Epithelial cell of proximal tubule (primary cell): ENCODE measurements around the gene HERC2. TPM values are rescaled to one million over a fixed set of nuclear protein-coding genes. Genes with fewer than 3 reads are reported as not detected.
"Not testable (repeated sequence)": the region's sequence is repeated elsewhere in the genome, so short reads cannot be mapped to it uniquely, and the experiment has no call there.

Source experiments
- DNase-seq: peaks from one replicate; pipeline ENCODE4 v3.0.0-alpha.2; 2011; ENCODE audit warnings: low read depth
- H3K4me3 ChIP-seq: 2 replicates; pipeline ENCODE4 v1.5.1; 2011; ENCODE audit warnings: low read depth, mild to moderate bottlenecking, low read length
- total RNA-seq: library from RNA; depleted of rRNA; stranded (reverse); fragments of >200 nt; gene quantifications from 2 replicates; pipeline ENCODE4 v1.2.3, GENCODE V29; 2015

HERC2 gene, protein sequence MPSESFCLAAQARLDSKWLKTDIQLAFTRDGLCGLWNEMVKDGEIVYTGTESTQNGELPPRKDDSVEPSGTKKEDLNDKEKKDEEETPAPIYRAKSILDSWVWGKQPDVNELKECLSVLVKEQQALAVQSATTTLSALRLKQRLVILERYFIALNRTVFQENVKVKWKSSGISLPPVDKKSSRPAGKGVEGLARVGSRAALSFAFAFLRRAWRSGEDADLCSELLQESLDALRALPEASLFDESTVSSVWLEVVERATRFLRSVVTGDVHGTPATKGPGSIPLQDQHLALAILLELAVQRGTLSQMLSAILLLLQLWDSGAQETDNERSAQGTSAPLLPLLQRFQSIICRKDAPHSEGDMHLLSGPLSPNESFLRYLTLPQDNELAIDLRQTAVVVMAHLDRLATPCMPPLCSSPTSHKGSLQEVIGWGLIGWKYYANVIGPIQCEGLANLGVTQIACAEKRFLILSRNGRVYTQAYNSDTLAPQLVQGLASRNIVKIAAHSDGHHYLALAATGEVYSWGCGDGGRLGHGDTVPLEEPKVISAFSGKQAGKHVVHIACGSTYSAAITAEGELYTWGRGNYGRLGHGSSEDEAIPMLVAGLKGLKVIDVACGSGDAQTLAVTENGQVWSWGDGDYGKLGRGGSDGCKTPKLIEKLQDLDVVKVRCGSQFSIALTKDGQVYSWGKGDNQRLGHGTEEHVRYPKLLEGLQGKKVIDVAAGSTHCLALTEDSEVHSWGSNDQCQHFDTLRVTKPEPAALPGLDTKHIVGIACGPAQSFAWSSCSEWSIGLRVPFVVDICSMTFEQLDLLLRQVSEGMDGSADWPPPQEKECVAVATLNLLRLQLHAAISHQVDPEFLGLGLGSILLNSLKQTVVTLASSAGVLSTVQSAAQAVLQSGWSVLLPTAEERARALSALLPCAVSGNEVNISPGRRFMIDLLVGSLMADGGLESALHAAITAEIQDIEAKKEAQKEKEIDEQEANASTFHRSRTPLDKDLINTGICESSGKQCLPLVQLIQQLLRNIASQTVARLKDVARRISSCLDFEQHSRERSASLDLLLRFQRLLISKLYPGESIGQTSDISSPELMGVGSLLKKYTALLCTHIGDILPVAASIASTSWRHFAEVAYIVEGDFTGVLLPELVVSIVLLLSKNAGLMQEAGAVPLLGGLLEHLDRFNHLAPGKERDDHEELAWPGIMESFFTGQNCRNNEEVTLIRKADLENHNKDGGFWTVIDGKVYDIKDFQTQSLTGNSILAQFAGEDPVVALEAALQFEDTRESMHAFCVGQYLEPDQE (N-terminal part only)
- 22.7 and 42.7 TPM in 2 replicates for total RNA-seq

DNA sequence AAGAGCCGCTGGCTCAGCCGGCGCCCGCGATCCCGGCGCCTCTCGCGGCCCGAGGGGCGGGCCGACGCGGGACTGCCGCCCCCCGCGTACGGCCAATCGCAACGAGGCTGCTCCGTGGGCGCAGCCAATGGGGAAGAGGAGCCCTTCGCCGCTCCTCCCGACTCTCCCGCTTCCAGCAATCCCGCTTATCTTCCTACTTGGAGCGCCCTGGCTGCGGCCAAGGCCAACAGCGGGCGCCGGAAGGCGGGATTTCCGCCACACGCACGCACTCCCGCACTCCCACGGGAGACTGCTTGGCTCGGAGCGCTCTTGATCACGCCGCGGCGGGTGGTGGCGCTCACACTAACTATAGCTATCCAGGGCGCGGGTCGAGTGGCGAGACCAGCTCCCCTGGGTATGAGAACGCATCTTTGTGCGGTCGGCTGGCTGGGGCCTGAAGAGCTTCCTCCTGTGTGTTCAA is at the start of gene HERC2:
Gene HERC2, minus strand, starts transcription at position 51 of the 460 bp plus-strand sequence. CDS start 746 bp downstream, outside the sequence.
- DNase-seq, result not testable (repeated sequence)

DNA sequence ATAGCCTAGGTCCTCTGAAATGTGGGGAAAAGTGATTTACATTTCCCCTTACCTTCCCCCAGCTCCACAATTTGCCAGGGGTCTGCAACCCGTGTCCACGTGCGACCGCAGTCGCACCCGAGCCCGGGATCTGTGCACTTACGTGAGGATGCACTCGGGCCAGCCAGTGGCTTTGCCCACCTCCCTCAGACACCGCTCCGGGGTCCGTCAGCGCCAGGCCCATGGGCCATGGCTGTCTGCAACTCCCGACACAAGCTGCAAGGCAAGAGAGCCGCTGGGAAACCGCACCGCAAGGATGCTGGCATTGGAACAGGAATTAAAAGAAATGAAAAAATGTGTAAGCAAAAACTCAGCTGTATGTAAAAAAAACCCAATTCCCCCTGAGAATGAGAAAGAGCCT is 43.5 kb upstream of the HERC2 start:
- H3K4me3 ChIP-seq, DNase-seq: not testable (repeated sequence)

More for the DNA sequence above, at the start of gene HERC2:
- peak within 1 kb of the TSS; percentile 51 for H3K4me3 ChIP-seq

DNA sequence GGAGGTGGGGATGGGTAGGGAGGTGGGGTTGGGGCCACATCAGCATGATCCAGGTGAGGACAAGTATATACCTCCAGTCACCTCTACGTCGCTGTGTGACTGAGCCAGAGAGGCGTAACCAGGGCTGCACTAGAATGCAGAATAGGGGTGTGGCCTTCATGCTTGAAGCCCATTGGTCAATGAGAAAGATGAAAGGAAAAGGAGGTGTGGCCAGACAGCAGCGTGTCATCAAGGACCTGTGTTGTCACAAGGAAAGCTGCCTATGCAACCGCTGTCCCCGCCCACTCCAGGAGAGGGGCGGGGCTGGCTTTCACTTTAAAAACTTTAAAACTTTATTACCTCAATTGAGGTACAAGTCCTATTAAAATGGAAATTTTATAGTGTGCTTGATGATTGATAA is 36.0 kb upstream of the HERC2 start, which contains the start of gene GOLGA6L24:
Gene GOLGA6L24, minus strand, starts transcription at position 101 of the 400 bp plus-strand sequence. Its CDS starts 61 bp downstream, at position 40.
- H3K4me3 ChIP-seq, DNase-seq: not testable (repeated sequence)

DNA sequence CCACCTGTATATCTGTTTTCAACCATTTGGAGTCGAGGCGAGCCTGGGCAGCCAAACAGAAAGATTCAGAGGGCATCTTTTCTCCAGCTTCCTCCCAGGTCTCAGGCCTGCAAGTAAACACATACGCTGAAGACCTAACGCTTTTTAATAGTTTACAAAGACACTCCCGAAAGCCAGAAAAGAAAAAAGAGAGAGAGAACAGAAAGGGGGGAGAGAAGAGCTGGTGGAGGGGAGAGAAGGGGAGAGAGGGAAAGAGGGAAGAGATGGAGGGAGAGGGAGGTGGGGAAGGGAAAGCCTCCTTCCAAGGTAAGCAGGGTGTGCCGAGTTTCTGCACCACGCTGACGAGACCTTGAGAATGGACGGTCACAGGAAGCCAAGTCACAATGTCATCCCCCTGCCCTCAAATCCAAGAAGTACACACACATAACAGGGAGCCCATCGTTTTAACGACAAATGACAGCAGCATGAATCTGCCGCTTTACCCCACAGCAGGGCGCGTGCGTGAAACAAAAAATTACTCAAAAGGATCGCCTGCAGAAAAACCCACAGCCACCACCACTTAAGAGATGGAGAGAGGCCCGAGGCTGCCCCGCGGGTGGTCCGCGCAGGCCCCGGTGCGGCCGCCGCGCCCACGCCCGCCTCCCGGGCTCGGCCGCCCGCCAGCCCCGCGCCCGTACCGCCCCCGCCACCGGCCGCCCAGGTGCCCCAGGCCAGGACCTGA is 461 bp downstream of the HERC2 start:
- DNase-seq, result not testable (repeated sequence)
- H3K4me3 ChIP-seq, result peak overlapping the region; percentile 51

DNA sequence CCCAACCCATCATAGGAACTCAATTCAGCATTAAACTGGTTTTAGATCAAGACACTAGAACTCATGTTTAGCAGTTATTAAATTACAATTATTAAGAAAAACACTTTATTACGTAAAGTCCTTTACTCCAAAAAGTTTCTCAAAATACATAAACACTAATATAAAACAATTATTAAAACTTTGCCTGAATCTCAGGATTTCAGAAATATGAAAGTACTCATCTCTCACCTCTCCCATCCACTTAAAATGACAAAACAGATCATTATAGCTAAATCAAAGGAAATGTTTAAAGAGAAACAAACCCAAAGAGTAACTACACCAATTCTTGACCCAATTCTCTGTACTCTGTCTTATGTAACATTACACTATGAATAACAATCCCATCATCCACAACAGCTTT is 2.3 kb downstream of the HERC2 start:
- H3K4me3 ChIP-seq, DNase-seq: not testable (repeated sequence)

DNA sequence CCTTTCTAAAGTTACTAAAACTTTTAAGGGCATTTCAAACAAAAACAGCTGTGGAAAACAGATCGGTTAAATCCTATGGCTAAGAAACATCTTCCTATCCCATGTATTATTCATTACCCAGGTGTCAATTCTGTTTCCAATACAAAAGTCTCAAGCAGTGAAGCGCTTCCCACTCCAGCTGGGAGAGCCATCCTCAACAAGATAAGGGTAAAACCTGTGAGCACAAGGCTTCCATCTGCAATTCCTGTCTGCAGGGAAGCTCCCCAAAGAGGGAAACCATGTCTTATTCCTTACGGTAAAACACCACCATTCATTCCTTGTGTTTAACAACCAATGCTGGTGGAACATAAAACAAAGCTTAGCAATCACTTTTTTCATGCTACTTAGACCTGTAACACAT is 3.2 kb downstream of the HERC2 start:
- DNase-seq, H3K4me3 ChIP-seq: not testable (repeated sequence)

DNA sequence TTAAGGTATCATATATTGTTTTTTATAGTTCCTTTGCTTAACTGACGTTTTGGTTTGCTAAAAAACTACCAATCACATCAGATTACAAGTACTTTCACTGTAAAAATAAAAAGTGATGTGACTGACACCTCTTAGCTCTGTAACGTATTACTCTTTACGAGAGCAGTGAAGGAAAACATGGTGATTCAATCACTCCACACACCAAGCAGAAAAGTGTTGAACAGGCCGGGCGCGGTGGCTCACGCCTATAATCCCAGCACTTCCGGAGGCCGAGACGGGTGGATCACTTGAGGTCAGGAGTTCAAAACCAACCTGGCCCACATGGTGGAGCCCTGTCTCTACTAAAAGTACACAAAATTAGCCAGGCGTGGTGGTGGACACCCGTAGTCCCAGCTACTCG is 3.9 kb downstream of the HERC2 start:
- not testable (repeated sequence) for DNase-seq, H3K4me3 ChIP-seq

DNA sequence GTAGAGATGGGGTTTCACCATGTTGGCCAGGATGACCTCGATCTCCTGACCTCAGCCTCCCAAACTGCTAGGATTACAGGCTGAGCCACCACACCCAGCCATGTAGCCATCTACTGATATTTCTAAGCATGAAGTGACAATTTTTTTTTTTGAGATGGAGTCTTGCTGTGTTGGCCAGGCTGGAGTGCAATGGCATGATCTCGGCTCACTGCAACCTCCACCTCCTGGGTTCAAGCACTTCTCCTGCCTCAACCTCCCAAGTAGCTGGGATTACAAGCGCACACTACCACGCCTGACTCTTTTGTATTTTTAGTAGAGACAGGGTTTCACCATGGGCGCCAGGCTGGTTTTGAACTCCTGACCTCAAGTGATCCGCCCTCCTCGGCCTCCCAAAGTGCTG is 5.0 kb downstream of the HERC2 start:
- not testable (repeated sequence) for DNase-seq, H3K4me3 ChIP-seq

DNA sequence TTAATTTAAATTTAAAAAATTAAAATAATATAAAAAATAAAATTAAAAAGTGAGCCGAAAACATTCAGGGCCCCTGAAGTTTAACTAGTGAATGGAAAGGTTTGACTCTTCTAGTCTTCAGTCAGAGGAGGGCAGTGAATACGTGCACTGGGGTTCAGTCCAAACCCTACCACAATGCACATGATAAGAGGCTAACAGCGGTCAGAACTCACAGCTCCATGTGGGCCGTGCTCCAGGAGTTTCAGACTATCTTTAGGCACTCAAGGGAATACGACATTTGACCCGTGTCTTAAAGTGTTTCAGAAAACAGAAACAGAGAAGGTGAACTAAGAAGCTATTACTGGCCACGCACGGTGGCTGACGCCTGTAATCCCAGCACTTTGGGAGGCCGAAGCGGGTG is 11.5 kb downstream of the HERC2 start:
- H3K4me3 ChIP-seq, DNase-seq: not testable (repeated sequence)

DNA sequence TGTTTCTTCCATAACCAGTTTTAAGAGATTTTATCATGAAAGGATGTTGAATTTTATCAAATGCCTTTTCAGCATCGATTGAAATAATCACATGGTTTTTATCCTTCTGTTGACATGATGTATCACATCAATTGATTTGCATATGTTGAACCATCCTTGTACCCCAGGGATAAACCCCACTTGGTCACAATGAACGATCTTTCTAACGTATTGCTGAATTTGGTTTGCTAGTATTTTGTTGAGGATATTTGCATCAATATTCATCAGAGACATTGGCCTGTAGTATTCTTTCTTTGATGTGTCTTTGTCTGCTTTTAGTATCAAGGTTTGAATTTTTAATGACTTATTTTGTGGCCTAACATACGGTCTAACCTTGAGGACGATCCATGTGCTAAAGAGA is 13.3 kb downstream of the HERC2 start:
- not testable (repeated sequence) for H3K4me3 ChIP-seq, DNase-seq

DNA sequence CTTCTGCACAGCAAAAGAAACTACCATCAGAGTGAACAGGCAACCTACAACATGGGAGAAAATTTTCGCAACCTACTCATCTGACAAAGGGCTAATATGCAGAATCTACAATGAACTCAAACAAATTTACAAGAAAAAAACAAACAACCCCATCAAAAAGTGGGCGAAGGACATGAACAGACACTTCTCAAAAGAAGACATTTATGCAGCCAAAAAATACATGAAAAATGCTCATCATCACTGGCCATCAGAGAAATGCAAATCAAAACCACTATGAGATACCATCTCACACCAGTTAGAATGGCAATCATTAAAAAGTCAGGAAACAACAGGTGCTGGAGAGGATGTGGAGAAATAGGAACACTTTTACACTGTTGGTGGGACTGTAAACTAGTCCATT is 16.3 kb downstream of the HERC2 start:
- H3K4me3 ChIP-seq, DNase-seq: not testable (repeated sequence)

DNA sequence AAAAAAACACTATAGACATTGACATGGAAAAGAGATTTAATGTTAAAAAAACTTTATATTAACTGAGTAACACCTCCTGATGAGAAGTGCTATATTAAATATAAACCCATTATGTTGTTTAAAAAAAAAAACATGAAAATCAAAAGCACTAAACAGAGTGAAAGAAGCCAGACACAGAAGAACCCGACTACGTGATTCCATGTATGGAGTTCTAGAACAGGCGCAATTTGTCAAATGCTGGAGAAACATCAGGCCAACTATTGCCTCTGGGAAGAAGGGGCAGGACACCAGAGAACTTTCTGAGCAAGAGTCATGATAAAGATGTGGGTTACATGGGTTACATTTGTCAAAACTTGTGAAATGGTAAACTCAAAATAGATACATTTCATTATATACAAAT is 24.5 kb downstream of the HERC2 start:
- not testable (repeated sequence) for DNase-seq, H3K4me3 ChIP-seq

DNA sequence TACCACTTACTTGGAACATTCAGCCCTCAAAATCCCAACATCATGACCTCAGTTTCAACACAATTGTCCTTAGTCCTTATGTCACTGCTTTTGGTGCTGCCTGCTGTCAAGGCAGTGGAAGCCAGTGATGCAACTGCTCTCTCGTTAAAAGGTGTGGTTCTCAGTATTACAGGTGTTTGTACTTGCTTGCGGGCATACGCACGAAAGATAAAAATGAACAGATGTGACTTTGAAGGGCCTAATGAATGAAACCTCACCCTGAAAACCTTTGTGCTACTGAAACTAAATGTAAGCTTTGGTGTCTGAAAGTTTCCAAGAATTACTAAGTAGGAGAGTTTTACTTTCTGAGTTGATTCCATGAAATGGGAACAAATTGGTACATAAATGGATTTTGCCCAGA is 25.2 kb downstream of the HERC2 start:
- H3K4me3 ChIP-seq, DNase-seq: not testable (repeated sequence)

DNA sequence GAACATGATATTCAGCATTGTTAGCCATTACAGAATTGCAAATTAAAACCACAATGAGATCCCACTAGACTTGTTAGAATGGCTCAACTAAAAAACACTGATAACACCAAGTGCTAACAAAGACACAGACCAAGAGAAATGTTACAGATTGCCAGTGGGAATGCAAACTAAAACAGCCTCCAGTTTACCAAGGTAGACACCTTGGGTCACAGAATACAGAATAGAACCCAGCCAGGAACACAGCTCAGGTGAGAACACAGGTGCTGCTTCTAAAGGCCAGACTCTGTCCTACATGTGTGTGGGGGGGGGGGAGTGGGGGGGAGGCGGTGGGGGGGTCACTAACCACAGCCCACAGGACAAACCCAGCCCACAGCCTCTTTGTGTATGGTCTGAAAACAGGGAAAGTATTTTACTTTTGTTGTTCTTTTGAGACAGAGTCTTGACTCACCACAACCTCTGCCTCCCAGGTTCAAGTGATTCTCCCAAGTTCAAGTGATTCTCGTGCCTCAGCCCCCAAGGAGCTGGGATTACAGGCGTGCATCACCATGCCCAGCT is 26.9 kb downstream of the HERC2 start:
- not testable (repeated sequence) for H3K4me3 ChIP-seq, DNase-seq

DNA sequence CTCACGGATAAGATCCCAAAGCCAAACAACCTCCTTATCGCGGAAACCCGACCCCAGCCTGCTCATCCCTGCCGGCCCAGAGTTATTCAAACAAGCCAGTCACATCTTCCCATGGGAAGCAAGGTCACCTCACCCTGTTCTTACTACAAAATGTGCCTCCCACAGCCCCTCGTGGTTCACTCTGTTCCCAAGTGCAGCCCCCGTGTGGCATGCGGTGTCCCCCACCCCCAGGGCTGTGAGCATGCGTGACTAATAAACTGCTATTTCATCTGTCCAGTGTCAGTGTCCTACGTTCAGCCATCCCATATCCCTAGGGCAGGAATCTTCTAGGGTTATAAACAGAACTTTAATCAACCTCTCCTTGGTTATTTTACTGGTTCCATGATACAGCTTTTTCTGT is 27.4 kb downstream of the HERC2 start:
- not testable (repeated sequence) for H3K4me3 ChIP-seq, DNase-seq
